Transverse colon (tissue), 4 donors: ENCODE data around the gene MLH3. TPM values are rescaled to one million over a fixed set of nuclear protein-coding genes. Genes with fewer than 3 reads are reported as not detected.

Experiments used
- DNase-seq: peaks from one replicate; pipeline ENCODE4 v3.0.0-alpha.2; 2019
- H3K27ac ChIP-seq, 4 donors: fragments of 200-600 bp; sonication (generic); 2 replicates each; pipeline ENCODE4 v1.5.1; 2016 to 2018; ENCODE audit warnings: inconsistent platforms in 4 of 4
- H3K27me3 ChIP-seq: fragments of 200-600 bp; sonication (generic); 2 replicates; pipeline ENCODE4 v1.5.1; 2017; ENCODE audit warnings: inconsistent platforms
- H3K36me3 ChIP-seq, 4 donors: fragments of 200-600 bp; sonication (generic); 2 replicates each; pipeline ENCODE4 v1.5.1; 2017 to 2019; ENCODE audit warnings: inconsistent platforms in 4 of 4
- H3K4me1 ChIP-seq, 4 donors: fragments of 200-600 bp; sonication (generic); 2 replicates each; pipeline ENCODE4 v1.5.1; 2017 to 2020; ENCODE audit warnings: inconsistent platforms in 4 of 4
- H3K4me3 ChIP-seq, 4 donors: fragments of 200-600 bp; sonication (generic); 1 replicate in 1 of 4; 2 replicates in 3 of 4; pipeline versions ENCODE4 v1.5.1 to v1.6.1; 2017 to 2019; ENCODE audit warnings: inconsistent platforms in 4 of 4
- H3K9me3 ChIP-seq, 2 donors: fragments of 200-600 bp; sonication (generic); 2 replicates each; pipeline ENCODE4 v1.5.1; 2017 to 2019; ENCODE audit warnings: inconsistent platforms in 2 of 2
- CTCF ChIP-seq, 5 experiments: fragments of 200-600 bp in 3 of 5; fragments of 450-650 bp in 2 of 5; sonication (generic) in 3 of 5; IDR thresholded peaks; 1 replicate in 2 of 5; 2 replicates in 3 of 5; pipeline ENCODE4 v1.5.1; 2016 to 2017; ENCODE audit warnings: antibody characterized with exemption in 5 of 5, inconsistent platforms in 3 of 5, mild to moderate bottlenecking in 2 of 5, moderate library complexity in 1 of 5
- EP300 ChIP-seq: sonication (generic); formaldehyde crosslinking; IDR thresholded peaks from one replicate; pipeline ENCODE4 v1.6.1; 2017; ENCODE audit warnings: antibody characterized with exemption, low read depth
- POLR2A ChIP-seq: fragments of 450-650 bp; IDR thresholded peaks from one replicate; pipeline ENCODE4 v1.6.1; 2016; ENCODE audit warnings: antibody characterized with exemption, mild to moderate bottlenecking, moderate library complexity
- POLR2AphosphoS5 ChIP-seq, 3 donors: sonication (generic); formaldehyde crosslinking; IDR thresholded peaks; one replicate each; pipeline ENCODE4 v1.6.1; 2016; ENCODE audit warnings: antibody characterized with exemption in 3 of 3
- WGBS, 2 donors: methylation state at CpG; one replicate each; pipeline ENCODE4 v1.1.5; 2018; ENCODE audit warnings: low coverage in 1 of 2; 5-methylcytosine and 5-hydroxymethylcytosine counted together
- in situ Hi-C, 4 donors: fragments of 200-750 bp; cut with MboI; loops; one replicate each; pipeline versions ENCODE4 v1.15.0 to v1.15.1; 2017; ENCODE audit warnings: low sequenced_read_pairs in 3 of 4, low pct_ligation_motif_present in 1 of 4, low pct_unique_long_range_greater_than_20kb in 1 of 4
- intact Hi-C: fragments of 100-400 bp; cut with DNase I; formaldehyde crosslinking; loops from one replicate; pipeline ENCODE4 v1.15.1; 2023; ENCODE audit warnings: low total_unique reads
- total RNA-seq, 4 donors: library from RNA; depleted of rRNA; stranded (reverse); fragments of >200 nt; gene quantifications; one replicate each; pipeline ENCODE4 v1.1.0, GENCODE V29; 2016

Gene MLH3
- total RNA-seq, 4 donors from 2014 or later: 24.5 to 58.3 (median 42.5) TPM

- H3K9me3 ChIP-seq: no peaks in the 10 kb centered on the region
- no peak overlapping the region for H3K4me3 ChIP-seq
- no peak for TF ChIP-seq CTCF (IDR thresholded peaks at IDR 0.05)
- no peak for TF ChIP-seq EP300
- TF ChIP-seq POLR2AphosphoS5 (IDR thresholded peaks at IDR 0.05): no peak
- TF ChIP-seq POLR2A: no peak
- peaks cover 6 to 14% (median 11%) of the 10 kb centered on the region in 4 donors for H3K4me1 ChIP-seq
- DNase-seq: no peak
- H3K36me3 ChIP-seq: no peaks in the 10 kb centered on the region
- H3K27me3 ChIP-seq: no peaks in the 10 kb centered on the region
- intact Hi-C loops (no loop called here), in situ Hi-C loops (no loop called here)
- H3K27ac ChIP-seq: no peak overlapping the region
- WGBS, 2 donors: 83 to 84% methylated on average over 2 of the region's 2 CpGs
Observed at GRCh38 chr14:75059642-75060041, 8.4 kb upstream of the MLH3 start.

GRCh38 chr14:75054421-75054820, 3.2 kb upstream of the MLH3 start:
- TF ChIP-seq POLR2AphosphoS5 (IDR thresholded peaks at IDR 0.05) (no peak), CTCF (IDR thresholded peaks at IDR 0.05) (no peak), POLR2A (no peak), EP300 (no peak)
- Histone ChIP-seq H3K4me1 (peaks cover 3 to 20% (median 11%) of the 10 kb centered on the region in 4 donors), H3K36me3 (no peaks in the 10 kb centered on the region), H3K27ac (no peak overlapping the region), H3K4me3 (no peak overlapping the region), H3K27me3 (no peaks in the 10 kb centered on the region), H3K9me3 (no peaks in the 10 kb centered on the region)
- in situ Hi-C loops: no loop called here
- 64 to 88% methylated on average over 1 of the region's 1 CpG for WGBS, 2 donors
- no peak for DNase-seq
- intact Hi-C loops: no loop called here

- no peak for DNase-seq
- Histone ChIP-seq H3K9me3 (no peaks in the 10 kb centered on the region), H3K27me3 (no peaks in the 10 kb centered on the region), H3K27ac (no peak overlapping the region), H3K36me3 (peaks cover 0 to 4% (median 0%) of the 10 kb centered on the region in 4 donors), H3K4me3 (no peak overlapping the region), H3K4me1 (peaks cover 3 to 26% (median 15%) of the 10 kb centered on the region in 4 donors)
- TF ChIP-seq POLR2A (no peak), POLR2AphosphoS5 (IDR thresholded peaks at IDR 0.05) (no peak), EP300 (no peak)
- in situ Hi-C loops (no loop called here), intact Hi-C loops (no loop called here)
- 64 to 69% methylated on average over 4 to 5 of the region's 5 CpGs for WGBS, 2 donors
Observed at GRCh38 chr14:75053396-75054291, 2.4 kb upstream of the MLH3 start.

- in situ Hi-C loops (no loop called here), intact Hi-C loops (no loop called here)
- peak overlapping the region; percentile 52 to 81 (median 56) for H3K4me3 ChIP-seq
- no peak for DNase-seq
- peaks cover 0 to 9% (median 0%) of the 10 kb centered on the region in 4 donors for H3K36me3 ChIP-seq
- H3K9me3 ChIP-seq: no peaks in the 10 kb centered on the region
- 15 to 18% methylated on average over 5 of the region's 5 CpGs for WGBS, 2 donors
- H3K4me1 ChIP-seq: peaks cover 3 to 28% (median 16%) of the 10 kb centered on the region in 4 donors
- H3K27ac ChIP-seq: peak overlapping the region; percentile 84 to 98 (median 90)
- TF ChIP-seq POLR2AphosphoS5 (IDR thresholded peaks at IDR 0.05) (no peak), EP300 (no peak), CTCF (IDR thresholded peaks at IDR 0.05) (no peak), POLR2A (no peak)
- no peaks in the 10 kb centered on the region for H3K27me3 ChIP-seq
Observed at GRCh38 chr14:75051556-75051899, 261 bp upstream of the MLH3 start.
